Measurements from ENCODE around the gene SLC22A5.

Gene SLC22A5

DNA sequence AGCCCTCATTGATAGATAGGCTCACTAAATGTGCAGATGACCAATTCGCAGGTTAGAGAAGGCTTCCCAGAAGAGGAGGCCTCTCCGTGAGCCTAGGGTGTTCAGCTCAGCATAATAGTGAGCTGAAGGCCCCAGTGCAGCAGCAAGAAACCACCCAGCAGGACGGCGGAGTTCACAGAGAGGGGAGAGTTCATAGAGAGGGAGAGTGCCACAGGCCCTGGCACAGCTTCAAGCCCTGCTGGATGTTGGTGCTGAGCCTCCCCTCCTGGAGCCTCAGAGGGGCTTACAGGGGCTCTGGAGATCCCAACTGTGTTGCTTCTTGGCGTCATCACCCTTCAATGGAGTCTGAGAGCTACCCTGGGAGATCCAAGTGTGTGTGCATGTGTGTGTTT lies 2.1 kb downstream of the SLC22A5 start:
- no peak for DNase-seq (ENCODE audit: low read depth)
- H3K4me3 ChIP-seq (replicated peaks; ENCODE audit: low read depth, low read length) = no peak overlapping the region
- TF ChIP-seq, protein P1, sequence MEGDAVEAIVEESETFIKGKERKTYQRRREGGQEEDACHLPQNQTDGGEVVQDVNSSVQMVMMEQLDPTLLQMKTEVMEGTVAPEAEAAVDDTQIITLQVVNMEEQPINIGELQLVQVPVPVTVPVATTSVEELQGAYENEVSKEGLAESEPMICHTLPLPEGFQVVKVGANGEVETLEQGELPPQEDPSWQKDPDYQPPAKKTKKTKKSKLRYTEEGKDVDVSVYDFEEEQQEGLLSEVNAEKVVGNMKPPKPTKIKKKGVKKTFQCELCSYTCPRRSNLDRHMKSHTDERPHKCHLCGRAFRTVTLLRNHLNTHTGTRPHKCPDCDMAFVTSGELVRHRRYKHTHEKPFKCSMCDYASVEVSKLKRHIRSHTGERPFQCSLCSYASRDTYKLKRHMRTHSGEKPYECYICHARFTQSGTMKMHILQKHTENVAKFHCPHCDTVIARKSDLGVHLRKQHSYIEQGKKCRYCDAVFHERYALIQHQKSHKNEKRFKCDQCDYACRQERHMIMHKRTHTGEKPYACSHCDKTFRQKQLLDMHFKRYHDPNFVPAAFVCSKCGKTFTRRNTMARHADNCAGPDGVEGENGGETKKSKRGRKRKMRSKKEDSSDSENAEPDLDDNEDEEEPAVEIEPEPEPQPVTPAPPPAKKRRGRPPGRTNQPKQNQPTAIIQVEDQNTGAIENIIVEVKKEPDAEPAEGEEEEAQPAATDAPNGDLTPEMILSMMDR (IDR thresholded peaks at IDR 0.05; ENCODE audit: low read length, missing control alignments) = no peak

- DNase-seq (ENCODE audit: low read depth) = no peak
- TF ChIP-seq, protein P1 (IDR thresholded peaks at IDR 0.05; ENCODE audit: low read length, missing control alignments) = no peak
- no peak overlapping the region for H3K4me3 ChIP-seq (replicated peaks; ENCODE audit: low read depth, low read length)
These were observed 2.6 kb downstream of the SLC22A5 start for GRCh38 chr5:132372127-132372526.

DNA sequence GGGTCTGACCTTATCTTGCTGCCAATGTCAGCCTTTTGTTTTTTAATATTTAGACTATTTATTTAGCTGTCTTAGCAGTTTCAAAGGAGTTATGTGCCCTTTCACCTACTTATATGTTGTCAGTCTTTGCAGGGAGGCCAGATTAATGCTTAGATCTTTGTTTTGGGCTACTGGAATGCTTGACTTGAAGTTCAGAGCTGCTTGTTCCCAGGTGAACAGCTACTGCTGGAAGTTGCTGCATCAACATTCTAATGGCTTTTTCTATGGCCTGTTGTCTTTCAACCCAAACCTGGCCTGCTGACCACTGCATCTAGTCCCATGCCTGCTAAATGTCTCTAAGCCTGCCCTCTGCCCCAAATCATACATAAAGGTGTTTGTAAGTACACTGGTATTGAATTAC lies 3.0 kb downstream of the SLC22A5 start:
- no peak for DNase-seq (ENCODE audit: low read depth)
- H3K4me3 ChIP-seq (replicated peaks; ENCODE audit: low read depth, low read length) = no peak overlapping the region
- TF ChIP-seq, protein P1 (IDR thresholded peaks at IDR 0.05; ENCODE audit: low read length, missing control alignments) = no peak

DNA sequence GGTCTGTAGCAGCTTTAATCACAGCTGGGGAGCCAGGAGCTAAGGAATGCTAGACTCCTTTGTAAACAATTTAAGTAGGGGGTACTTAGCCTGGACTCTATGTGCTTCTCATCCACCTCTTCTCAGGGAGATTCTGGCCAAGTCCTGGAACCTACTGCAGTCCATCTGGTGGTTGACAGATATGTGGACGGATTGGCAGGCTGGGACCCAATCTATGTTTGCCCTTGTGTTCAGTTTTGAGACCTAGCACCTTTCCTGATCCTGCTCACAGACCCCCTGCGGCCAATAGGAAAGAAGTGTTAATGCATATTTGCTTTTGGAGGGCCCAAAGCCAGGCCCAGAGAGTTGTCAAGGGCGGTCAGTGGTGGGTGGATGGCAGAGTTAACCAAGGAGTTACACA lies 6.4 kb downstream of the SLC22A5 start:
- no peak overlapping the region for H3K4me3 ChIP-seq (replicated peaks; ENCODE audit: low read depth, low read length)
- TF ChIP-seq, protein P1 (IDR thresholded peaks at IDR 0.05; ENCODE audit: low read length, missing control alignments) = no peak
- no peak for DNase-seq (ENCODE audit: low read depth)

GRCh38 chr5:132376694-132377641 lies 7.5 kb downstream of the SLC22A5 start:
- no peak overlapping the region for H3K4me3 ChIP-seq (replicated peaks; ENCODE audit: low read depth, low read length)
- TF ChIP-seq, protein P1 (IDR thresholded peaks at IDR 0.05; ENCODE audit: low read length, missing control alignments) = no peak
- DNase-seq (ENCODE audit: low read depth) = no peak

DNA sequence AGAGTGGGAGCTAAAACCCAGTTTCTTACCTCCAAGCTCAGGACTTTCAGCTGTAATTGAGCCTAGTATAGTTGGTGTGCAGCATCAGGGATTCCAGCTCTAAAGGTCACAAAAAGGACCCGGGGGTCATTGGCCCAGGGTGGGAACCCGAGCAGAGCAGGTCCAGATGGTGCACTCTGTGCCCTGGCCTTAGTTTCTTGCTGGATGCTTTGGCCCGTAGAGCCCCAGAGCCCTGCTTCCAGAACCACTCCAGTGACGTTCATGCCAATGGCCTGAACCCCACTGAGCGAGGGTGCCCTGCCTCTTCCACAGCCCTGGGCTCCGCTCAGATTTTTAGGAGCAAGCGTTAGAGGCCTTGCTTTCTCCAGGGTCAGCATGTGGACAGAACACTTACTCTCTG lies 8.2 kb downstream of the SLC22A5 start:
- TF ChIP-seq, protein P1 (IDR thresholded peaks at IDR 0.05; ENCODE audit: low read length, missing control alignments) = no peak
- no peak overlapping the region for H3K4me3 ChIP-seq (replicated peaks; ENCODE audit: low read depth, low read length)
- no peak for DNase-seq (ENCODE audit: low read depth)

GRCh38 chr5:132378580-132378979 lies 9.1 kb downstream of the SLC22A5 start:
- TF ChIP-seq, protein P1 (IDR thresholded peaks at IDR 0.05; ENCODE audit: low read length, missing control alignments) = no peak
- H3K4me3 ChIP-seq (replicated peaks; ENCODE audit: low read depth, low read length) = no peak overlapping the region
- no peak for DNase-seq (ENCODE audit: low read depth)
